ENCODE data around the gene NEURL1.
"Not testable (repeated sequence)": the region's sequence is repeated elsewhere in the genome, so short reads cannot be mapped to it uniquely, and the experiment has no call there.

Gene NEURL1

DNA sequence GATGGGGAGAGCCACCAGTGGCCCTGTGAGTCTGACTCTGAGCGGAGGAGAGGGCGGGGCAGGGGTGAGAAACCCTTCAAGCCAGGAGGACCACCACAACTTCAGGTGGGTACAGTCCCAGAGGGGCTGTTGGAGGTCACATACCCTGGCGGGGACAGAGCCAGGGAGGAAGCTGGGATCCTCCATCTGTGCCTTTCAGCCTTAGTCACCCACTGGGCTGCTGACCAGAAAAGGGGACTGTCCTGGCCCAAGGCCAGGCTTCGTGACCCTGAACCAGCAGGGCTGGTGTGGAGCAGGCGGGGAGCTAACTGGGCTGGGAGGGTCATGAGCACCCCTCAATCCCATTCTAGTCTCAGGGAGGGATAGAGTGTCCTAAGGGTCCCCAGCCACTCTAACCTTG, 13.0 kb upstream of the NEURL1 start:
- no peak overlapping the region for H3K4me3 ChIP-seq (ENCODE audit: low read depth, low read length)
- TF ChIP-seq, protein P1, sequence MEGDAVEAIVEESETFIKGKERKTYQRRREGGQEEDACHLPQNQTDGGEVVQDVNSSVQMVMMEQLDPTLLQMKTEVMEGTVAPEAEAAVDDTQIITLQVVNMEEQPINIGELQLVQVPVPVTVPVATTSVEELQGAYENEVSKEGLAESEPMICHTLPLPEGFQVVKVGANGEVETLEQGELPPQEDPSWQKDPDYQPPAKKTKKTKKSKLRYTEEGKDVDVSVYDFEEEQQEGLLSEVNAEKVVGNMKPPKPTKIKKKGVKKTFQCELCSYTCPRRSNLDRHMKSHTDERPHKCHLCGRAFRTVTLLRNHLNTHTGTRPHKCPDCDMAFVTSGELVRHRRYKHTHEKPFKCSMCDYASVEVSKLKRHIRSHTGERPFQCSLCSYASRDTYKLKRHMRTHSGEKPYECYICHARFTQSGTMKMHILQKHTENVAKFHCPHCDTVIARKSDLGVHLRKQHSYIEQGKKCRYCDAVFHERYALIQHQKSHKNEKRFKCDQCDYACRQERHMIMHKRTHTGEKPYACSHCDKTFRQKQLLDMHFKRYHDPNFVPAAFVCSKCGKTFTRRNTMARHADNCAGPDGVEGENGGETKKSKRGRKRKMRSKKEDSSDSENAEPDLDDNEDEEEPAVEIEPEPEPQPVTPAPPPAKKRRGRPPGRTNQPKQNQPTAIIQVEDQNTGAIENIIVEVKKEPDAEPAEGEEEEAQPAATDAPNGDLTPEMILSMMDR (IDR thresholded peaks at IDR 0.05; ENCODE audit: insufficient read depth, low read depth, low read length, missing control alignments): no peak
- DNase-seq (ENCODE audit: low read depth): no peak

DNA sequence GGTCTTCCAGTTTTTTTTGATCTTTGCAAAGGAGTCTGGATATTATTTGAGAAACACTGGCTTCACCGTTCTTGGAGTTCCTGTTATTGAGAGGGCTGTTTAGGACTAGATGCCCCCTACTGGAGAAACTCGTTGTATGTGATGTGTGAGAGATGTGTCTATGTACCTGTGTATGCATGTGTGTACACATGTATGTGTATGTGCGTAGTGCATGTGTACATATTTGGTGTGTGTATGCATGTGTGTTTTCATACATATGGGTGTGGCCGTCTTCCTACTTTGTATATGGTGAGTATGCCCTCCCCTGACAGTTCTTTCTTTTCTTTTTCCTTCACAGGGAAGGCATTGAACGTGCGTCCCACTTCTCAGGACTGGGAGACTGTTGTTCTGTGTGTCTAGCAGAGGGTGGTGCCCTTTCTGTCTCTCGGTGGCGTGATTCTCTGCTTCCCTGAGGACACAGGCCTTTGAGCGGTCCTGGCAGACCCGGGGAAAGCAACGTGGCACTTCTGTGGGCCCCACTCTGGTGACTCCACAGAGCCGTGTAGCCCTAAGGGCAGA, 11.5 kb upstream of the NEURL1 start:
- DNase-seq (ENCODE audit: low read depth): peak; percentile 89
- no peak overlapping the region for H3K4me3 ChIP-seq (ENCODE audit: low read depth, low read length)
- TF ChIP-seq, protein P1 (IDR thresholded peaks at IDR 0.05; ENCODE audit: insufficient read depth, low read depth, low read length, missing control alignments): peak; percentile 76

GRCh38 chr10:103486635-103487409, 6.7 kb upstream of the NEURL1 start:
- not testable (repeated sequence) for DNase-seq (ENCODE audit: low read depth); H3K4me3 ChIP-seq (ENCODE audit: low read depth, low read length)

- no peak overlapping the region for H3K4me3 ChIP-seq (ENCODE audit: low read depth, low read length)
- DNase-seq (ENCODE audit: low read depth): no peak
- TF ChIP-seq, protein P1 (IDR thresholded peaks at IDR 0.05; ENCODE audit: insufficient read depth, low read depth, low read length, missing control alignments): no peak
Observed at GRCh38 chr10:103487410-103487708, 6.1 kb upstream of the NEURL1 start.

DNA sequence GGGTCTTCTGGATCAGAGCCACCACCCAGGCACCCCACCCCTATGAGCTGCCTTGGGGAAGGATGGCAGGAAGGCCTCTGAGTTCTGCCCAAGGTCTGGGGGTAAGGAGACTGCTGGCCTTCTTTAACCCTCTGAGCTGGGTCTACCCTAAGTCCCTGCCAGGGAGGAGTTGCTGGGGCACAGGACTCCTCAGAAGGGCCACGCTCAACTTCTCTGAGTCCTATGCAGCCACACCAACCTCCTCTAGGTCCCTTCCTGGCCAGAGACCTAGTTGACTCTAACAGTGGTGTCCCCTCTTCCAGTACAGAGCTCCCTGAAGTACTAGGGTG, 2.6 kb upstream of the NEURL1 start:
- no peak overlapping the region for H3K4me3 ChIP-seq (ENCODE audit: low read depth, low read length)
- no peak for DNase-seq (ENCODE audit: low read depth)
- TF ChIP-seq, protein P1 (IDR thresholded peaks at IDR 0.05; ENCODE audit: insufficient read depth, low read depth, low read length, missing control alignments): no peak

DNA sequence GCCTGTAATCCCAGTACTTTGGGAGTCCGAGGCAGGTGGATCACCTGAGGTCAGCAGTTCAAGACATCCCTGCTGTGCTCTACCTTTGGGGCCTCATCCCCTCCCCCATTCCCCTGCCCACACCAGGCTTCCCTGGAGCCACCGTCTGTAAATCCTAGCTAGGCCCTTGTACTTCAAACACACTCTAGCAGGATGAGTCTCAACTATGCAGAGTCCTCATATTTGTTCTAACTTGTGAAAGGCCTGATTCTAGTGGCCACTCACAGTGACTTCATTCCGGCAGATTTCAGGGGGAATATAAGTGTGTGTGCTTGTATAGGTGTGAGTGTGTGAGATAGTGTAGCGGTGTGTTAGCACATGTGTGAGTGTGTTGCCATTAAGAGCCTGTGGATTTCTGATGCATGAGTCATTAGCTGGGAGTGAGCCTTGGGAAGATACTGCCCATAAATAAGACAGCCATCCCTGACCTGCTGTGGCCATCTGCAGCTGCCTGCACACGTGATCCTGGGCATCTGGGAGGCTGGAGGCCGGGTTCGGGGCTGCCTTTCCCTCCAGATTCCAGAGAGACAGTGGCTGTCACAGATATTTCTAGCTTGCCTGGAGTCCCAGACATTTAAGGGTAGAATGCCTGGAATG, 1.7 kb upstream of the NEURL1 start:
- DNase-seq (ENCODE audit: low read depth): no peak
- no peak overlapping the region for H3K4me3 ChIP-seq (ENCODE audit: low read depth, low read length)
- TF ChIP-seq, protein P1 (IDR thresholded peaks at IDR 0.05; ENCODE audit: insufficient read depth, low read depth, low read length, missing control alignments): no peak

DNA sequence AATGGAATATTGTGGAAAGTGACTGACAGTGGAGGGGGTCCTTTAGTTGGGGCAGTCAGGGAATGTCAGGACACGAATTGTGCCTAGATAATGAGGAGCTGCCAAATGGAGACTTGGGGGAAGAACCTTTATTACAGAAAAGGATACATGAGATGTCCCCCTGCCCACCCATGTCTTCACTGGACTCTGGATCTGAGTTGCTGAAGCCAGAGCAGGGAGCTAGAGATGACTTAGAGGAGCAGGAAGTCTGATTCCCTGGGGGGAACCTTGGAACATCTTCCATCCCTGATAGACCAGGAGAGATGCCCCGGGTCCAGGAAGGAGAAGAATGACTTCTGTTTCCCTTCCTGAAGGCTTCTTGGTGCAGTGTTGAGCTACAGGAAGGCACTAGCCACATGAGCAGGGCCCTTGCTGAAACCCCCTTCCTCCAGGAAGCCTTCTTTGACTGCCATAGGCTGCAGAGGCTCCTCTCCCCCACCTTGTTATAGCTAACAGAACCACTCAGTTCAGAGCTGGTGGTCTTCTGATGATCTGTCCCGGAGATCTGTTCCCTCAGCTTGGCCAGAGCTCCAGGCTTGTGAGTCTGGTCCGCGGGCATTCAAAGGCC, 747 bp upstream of the NEURL1 start:
- no peak for DNase-seq (ENCODE audit: low read depth)
- H3K4me3 ChIP-seq (ENCODE audit: low read depth, low read length): no peak overlapping the region
- TF ChIP-seq, protein P1 (IDR thresholded peaks at IDR 0.05; ENCODE audit: insufficient read depth, low read depth, low read length, missing control alignments): no peak
